SJSA1 (cell line): ENCODE measurements around the gene NR1I2. TPM values are rescaled to one million over a fixed set of nuclear protein-coding genes. Genes with fewer than 3 reads are reported as not detected.

Experiments
- DNase-seq, 2 experiments: peaks; one replicate each; pipeline ENCODE4 v3.0.0-alpha.2; 2015 to 2020; ENCODE audit warnings: low spot score in 2 of 2, low read depth in 1 of 2
- H3K27ac ChIP-seq: fragments of 250-450 bp; sonication (Bioruptor Pico); 2 replicates; pipeline ENCODE4 v1.5.1; 2020; ENCODE audit warnings: mild to moderate bottlenecking, moderate library complexity
- H3K27me3 ChIP-seq: fragments of 250-450 bp; sonication (Bioruptor Pico); replicated peaks from 2 replicates; pipeline ENCODE4 v1.5.1; 2020; ENCODE audit warnings: mild to moderate bottlenecking, moderate library complexity
- H3K36me3 ChIP-seq: fragments of 250-450 bp; sonication (Bioruptor Pico); 2 replicates; pipeline ENCODE4 v1.5.1; 2020; ENCODE audit warnings: mild to moderate bottlenecking
- H3K4me1 ChIP-seq: fragments of 250-450 bp; sonication (Bioruptor Pico); replicated peaks from 2 replicates; pipeline ENCODE4 v1.6.1; 2021; ENCODE audit warnings: mild to moderate bottlenecking
- H3K4me3 ChIP-seq: fragments of 250-450 bp; sonication (Bioruptor Pico); 2 replicates; pipeline ENCODE4 v1.5.1; 2020; ENCODE audit warnings: mild to moderate bottlenecking
- H3K9me3 ChIP-seq: fragments of 250-450 bp; sonication (Bioruptor Pico); replicated peaks from 2 replicates; pipeline ENCODE4 v1.5.1; 2020; ENCODE audit warnings: mild to moderate bottlenecking
- total RNA-seq: library from RNA; depleted of rRNA; stranded (reverse); fragments of >200 nt; shearing (Covaris generic); gene quantifications from 2 replicates; pipeline ENCODE4 v1.2.3, GENCODE V29; 2014

NR1I2 gene
- total RNA-seq, 1 experiment from 2014 or later: 0.08 TPM

DNA sequence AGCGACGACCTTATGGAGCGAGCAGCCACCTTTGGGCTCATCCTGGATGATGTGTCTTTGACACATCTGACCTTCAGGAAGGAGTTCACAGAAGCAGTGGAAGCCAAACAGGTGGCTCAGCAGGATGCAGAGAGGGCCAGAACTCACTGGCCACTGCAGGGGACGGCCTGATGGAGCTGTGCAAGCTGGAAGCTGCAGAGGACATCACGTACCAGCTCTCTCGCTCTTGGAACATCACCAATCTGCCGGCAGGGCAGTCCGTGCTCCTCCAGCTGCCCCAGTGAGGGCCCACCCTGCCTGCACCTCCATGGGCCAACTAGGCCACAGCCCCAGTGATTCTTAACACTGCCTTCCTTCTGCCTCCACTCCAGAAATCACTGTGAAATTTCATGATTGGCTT lies 10.4 kb downstream of the NR1I2 start:
- Histone ChIP-seq H3K4me3 (no peak overlapping the region), H3K9me3 (no peaks in the 10 kb centered on the region), H3K4me1 (peaks cover 19% of the 10 kb centered on the region), H3K27me3 (no peaks in the 10 kb centered on the region), H3K36me3 (no peaks in the 10 kb centered on the region), H3K27ac (no peak overlapping the region)
- DNase-seq: no peak

DNA sequence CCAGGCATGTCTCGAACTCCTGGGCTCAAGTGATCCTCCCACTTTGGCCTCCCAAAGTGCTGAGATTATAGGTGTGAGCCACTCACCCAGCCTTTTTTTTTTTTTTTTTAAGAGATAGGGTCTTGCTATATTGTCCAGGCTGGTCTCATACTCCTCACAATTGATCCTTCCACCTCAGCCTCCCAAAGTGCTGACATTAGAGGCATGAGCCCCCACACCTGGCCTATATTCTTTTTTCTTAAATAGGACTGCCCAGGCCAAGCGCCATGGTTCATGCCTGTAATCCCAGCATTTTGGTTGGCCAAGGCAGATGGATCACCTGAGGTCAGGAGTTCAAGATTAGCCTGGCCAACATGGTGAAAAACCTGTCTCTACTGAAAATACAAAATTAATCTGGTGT lies 12.5 kb downstream of the NR1I2 start:
- H3K4me1 ChIP-seq: peaks cover 19% of the 10 kb centered on the region
- no peak for DNase-seq
- no peaks in the 10 kb centered on the region for H3K9me3 ChIP-seq
- no peak overlapping the region for H3K27ac ChIP-seq
- H3K27me3 ChIP-seq: no peaks in the 10 kb centered on the region
- no peak overlapping the region for H3K4me3 ChIP-seq
- no peaks in the 10 kb centered on the region for H3K36me3 ChIP-seq

DNA sequence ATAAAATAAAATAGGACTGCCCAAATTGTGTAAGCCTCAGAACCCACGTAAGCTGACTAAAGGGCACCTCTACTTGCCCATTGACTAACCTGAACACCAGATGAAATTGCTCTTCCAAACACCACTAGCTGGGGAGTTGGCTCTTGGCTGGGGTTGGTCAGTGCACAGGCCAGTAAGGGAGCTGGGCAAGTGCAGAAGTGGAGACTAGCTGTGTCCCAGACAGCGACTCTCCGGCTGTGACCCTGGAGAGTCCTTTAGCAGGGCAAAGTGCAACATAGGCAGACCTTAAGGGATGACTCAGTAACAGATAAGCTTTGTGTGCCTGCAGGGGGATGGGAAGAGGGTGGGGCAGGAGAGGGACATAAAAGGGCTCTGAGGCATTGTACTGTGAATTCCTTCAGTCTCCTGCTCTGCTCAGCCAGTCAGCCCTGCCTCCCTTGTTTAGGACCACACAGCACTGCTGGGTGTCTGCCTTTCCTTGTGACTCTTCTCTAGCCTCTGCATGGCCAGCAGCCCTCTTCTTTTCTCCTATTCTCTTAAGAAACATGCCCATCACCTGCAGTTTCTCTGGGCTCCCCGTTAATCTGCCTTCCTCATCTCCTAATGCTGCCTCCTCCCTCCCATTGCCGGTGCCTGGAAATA lies 13.2 kb downstream of the NR1I2 start:
- Histone ChIP-seq H3K27ac (no peak overlapping the region), H3K36me3 (no peaks in the 10 kb centered on the region), H3K27me3 (no peaks in the 10 kb centered on the region), H3K4me3 (no peak overlapping the region), H3K4me1 (peaks cover 19% of the 10 kb centered on the region), H3K9me3 (no peaks in the 10 kb centered on the region)
- peak; percentile 64 to 78 for DNase-seq

DNA sequence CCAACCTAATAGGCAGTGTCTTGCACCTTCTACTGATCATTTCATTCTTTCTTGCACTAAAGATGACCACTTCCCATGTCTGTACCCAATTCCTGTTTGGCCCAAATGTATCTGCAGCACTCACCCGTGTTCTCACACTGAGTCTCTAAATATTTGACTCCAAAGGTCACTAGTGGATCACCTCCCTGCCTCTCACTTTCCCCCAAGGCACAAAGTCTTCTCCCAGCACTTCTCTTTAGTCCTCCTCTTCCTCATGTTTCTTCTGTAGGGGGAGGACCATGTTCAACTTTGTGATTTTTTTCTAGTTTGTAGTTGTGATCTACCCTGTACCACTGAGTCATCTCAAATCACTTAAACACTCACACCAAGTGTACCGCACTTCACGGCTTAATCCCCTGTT lies 13.9 kb downstream of the NR1I2 start:
- DNase-seq: no peak
- H3K27ac ChIP-seq: no peak overlapping the region
- H3K36me3 ChIP-seq: no peaks in the 10 kb centered on the region
- no peak overlapping the region for H3K4me3 ChIP-seq
- peaks cover 19% of the 10 kb centered on the region for H3K4me1 ChIP-seq
- no peaks in the 10 kb centered on the region for H3K27me3 ChIP-seq
- H3K9me3 ChIP-seq: no peaks in the 10 kb centered on the region

DNA sequence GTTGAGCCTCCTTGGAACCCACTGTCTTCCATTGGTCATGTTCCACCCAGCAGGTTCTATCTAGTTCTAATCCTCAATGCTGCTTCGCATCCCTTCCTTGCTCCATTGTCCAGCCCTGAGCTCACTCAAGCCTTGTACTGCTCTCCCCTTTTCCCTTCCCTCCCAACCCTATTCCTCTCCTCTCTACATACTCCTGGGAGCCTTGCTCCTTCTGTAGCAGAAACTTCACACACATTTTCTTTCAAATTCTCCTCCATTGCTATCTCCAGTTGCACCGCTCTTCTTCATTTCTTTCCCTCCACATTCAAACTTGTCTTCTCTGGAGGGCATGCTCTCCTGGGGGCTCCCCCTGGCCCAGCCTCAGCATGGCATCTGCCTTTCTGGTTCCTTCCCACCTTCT lies 14.5 kb downstream of the NR1I2 start:
- Histone ChIP-seq H3K36me3 (no peaks in the 10 kb centered on the region), H3K27me3 (no peaks in the 10 kb centered on the region), H3K4me3 (no peak overlapping the region), H3K9me3 (no peaks in the 10 kb centered on the region), H3K4me1 (peaks cover 19% of the 10 kb centered on the region), H3K27ac (no peak overlapping the region)
- no peak for DNase-seq

DNA sequence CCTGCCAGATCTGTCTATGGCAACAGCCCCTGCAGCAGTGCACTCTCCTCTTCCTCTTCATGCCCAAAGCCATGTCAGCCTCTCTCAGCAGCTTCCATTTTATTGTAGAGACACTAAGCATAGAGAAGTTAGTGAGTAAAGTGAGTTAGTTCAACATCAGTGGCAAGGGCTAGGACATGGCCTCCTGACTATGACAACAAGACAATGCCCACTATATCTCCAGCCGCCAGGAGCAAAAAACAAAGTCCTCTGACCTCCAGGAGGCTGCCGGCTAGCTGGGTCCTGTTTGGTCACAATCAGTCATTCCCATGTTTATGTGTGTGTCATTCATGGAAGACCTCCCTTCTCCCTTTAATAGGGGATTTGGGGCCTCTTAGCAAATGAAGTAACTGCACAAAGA lies 14.9 kb downstream of the NR1I2 start:
- Histone ChIP-seq H3K36me3 (no peaks in the 10 kb centered on the region), H3K9me3 (no peaks in the 10 kb centered on the region), H3K4me3 (no peak overlapping the region), H3K4me1 (peaks cover 19% of the 10 kb centered on the region), H3K27ac (no peak overlapping the region), H3K27me3 (no peaks in the 10 kb centered on the region)
- no peak for DNase-seq

DNA sequence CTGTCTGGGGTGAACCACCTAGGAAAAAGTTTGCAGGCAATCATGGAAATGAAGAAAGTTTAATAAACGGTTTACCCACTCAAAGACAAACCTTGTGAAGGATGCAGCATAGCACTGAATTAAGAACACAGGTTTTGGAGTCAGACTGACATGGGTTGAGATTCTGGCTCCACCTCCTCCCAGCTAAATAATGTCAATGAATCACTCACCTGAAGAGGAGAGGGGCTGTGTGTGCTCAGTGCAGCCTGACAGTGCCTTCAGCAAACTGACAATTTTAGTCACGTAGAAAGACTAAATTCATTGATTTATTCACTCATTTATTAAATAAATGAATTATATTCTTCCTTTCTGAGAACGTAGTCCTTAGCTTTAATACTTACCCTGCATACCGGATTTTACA lies 18.9 kb downstream of the NR1I2 start:
- Histone ChIP-seq H3K36me3 (no peaks in the 10 kb centered on the region), H3K27me3 (no peaks in the 10 kb centered on the region), H3K9me3 (no peaks in the 10 kb centered on the region), H3K4me1 (peaks cover 6% of the 10 kb centered on the region), H3K4me3 (no peak overlapping the region), H3K27ac (no peak overlapping the region)
- DNase-seq: no peak

DNA sequence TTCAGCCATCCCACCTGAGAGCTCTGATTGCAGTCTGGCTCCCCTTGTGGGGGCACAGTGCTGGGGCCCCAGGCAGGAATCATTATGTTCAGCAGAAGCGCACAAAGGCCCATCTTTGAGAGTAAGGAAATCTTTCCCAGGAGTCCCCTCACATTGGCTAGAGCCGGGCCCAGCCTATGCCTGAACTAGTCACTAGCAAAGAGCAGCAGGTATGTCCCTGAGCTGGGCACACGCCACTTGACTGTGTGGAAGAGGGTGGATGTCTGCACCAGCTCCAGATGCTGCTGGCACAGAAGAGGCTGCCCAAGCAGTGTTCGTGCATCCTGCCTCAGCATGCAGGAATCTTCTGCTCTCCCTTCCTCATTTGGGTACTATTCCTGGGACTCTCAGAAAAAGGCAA lies 26.3 kb downstream of the NR1I2 start:
- DNase-seq: no peak
- H3K4me1 ChIP-seq: peaks cover 5% of the 10 kb centered on the region
- H3K36me3 ChIP-seq: no peaks in the 10 kb centered on the region
- H3K9me3 ChIP-seq: no peaks in the 10 kb centered on the region
- no peak overlapping the region for H3K27ac ChIP-seq
- no peaks in the 10 kb centered on the region for H3K27me3 ChIP-seq
- no peak overlapping the region for H3K4me3 ChIP-seq

DNA sequence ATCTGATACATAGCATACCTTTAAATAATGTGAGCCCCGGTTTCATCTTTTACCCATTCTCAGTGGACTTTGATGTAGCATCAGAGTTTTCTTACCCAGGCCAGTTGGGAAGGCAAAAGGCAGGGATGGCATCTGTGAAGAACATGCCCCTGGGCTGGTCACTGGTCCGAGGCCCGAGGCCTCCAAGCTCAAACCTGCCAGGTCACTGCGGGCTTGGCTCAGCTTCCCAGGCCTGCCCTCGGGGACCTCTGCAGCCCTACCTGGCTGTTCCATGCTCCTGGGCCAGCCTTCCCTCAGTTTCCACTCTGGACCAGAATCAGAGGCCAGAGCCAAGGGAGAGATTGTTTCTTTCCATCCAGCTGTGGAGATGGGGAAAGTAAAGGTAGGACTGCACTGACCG lies 26.9 kb downstream of the NR1I2 start:
- Histone ChIP-seq H3K27me3 (no peaks in the 10 kb centered on the region), H3K27ac (no peak overlapping the region), H3K4me1 (peaks cover 5% of the 10 kb centered on the region), H3K4me3 (no peak overlapping the region), H3K36me3 (no peaks in the 10 kb centered on the region), H3K9me3 (no peaks in the 10 kb centered on the region)
- no peak for DNase-seq

DNA sequence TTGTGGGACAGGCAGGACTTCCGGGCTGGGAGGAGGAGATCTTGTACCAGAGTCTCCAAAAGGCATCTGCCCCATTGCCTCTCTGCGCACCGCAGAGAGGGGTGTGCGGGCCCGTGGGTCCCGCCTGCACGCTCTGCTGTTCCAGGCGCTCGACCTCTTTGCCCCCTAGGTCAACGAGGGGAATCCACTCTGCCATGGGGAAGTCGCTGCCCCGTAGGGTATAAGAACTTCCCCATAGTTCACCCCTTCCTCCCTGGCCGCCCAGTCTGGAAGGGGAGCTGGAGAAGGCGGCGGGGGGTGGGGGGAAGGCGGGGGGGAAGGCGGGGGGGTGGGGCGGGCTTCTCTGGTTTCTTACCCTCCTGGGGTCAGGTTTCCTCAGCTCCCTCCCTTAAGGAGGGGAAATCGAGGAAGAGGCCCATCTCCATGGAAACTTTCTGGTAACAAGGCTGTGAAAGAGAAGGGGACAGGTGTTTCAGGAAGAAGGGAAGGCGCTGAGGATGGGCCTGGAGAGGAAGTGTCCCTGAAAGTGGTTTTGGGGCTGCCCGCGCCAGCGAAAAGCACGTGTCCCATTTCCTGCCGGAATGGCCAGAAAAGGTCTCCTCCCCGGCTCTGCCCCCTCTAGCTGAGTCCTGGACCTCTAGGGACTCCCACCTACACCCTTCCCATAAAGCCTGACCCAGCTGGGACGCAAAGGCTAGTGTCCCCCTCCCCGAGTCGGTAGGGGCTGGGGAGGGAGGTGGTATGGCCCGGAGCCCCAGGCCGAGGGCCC lies 27.5 kb downstream of the NR1I2 start:
- H3K4me3 ChIP-seq: no peak overlapping the region
- H3K4me1 ChIP-seq: peaks cover 5% of the 10 kb centered on the region
- H3K9me3 ChIP-seq: no peaks in the 10 kb centered on the region
- no peak overlapping the region for H3K27ac ChIP-seq
- DNase-seq: no peak
- no peaks in the 10 kb centered on the region for H3K36me3 ChIP-seq
- no peaks in the 10 kb centered on the region for H3K27me3 ChIP-seq

DNA sequence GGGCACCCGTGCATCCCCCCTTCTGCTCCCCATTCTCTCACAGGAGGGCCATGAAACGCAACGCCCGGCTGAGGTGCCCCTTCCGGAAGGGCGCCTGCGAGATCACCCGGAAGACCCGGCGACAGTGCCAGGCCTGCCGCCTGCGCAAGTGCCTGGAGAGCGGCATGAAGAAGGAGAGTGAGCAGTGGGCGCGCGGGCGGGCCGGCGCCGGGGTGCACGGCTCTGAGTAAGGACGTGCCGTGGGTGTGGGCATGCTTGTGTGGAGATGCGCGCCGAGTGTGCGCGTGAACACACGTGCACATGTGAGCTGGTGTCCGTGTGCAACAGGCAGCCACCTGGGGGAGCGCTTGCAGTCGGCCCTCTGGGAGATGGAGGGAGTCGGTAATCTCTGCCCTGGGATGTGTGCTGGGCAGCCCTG lies 28.1 kb downstream of the NR1I2 start:
- H3K9me3 ChIP-seq: no peaks in the 10 kb centered on the region
- H3K4me3 ChIP-seq: 0 out of 2 replicates have a peak overlapping the region, but pooled peaks have one; percentile 11
- no peaks in the 10 kb centered on the region for H3K36me3 ChIP-seq
- H3K27me3 ChIP-seq: no peaks in the 10 kb centered on the region
- H3K4me1 ChIP-seq: peaks cover 5% of the 10 kb centered on the region
- H3K27ac ChIP-seq: no peak overlapping the region
- no peak for DNase-seq

DNA sequence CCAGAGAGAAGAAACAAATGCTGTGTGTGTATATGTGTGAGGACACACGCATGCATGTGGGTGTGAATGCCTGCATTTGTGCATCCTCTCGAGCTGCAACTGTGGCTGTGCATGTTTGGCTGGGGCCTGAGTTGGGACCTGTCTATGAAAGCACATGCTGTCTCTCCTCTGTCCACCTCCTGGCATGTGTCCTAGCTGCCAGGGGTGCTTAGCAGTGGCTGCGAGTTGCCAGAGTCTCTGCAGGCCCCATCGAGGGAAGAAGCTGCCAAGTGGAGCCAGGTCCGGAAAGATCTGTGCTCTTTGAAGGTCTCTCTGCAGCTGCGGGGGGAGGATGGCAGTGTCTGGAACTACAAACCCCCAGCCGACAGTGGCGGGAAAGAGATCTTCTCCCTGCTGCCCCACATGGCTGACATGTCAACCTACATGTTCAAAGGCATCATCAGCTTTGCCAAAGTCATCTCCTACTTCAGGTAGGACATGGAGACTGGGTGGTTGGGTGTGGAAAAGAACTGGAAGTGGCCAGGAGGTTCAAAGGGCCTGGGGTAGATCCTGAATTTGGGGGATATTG lies 30.7 kb downstream of the NR1I2 start:
- no peaks in the 10 kb centered on the region for H3K27me3 ChIP-seq
- H3K4me1 ChIP-seq: peaks cover 5% of the 10 kb centered on the region
- H3K9me3 ChIP-seq: no peaks in the 10 kb centered on the region
- no peak for DNase-seq
- H3K36me3 ChIP-seq: no peaks in the 10 kb centered on the region
- no peak overlapping the region for H3K4me3 ChIP-seq
- H3K27ac ChIP-seq: no peak overlapping the region

DNA sequence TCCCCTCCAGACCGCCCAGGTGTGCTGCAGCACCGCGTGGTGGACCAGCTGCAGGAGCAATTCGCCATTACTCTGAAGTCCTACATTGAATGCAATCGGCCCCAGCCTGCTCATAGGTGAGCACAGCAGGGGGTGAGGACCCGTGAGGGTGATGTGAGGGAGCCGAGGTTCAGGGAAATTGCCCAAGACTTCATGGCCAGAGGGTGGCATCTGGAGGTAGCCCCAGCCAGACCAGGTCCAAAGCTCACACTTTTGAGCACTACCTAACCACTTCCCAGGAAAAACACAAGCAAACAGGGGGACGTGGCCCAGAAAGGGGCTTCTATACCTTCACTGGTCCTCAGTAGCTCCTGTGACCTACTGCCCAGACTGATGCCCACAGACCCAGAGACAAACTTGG lies 33.8 kb downstream of the NR1I2 start:
- Histone ChIP-seq H3K27me3 (no peaks in the 10 kb centered on the region), H3K36me3 (no peaks in the 10 kb centered on the region), H3K4me1 (no peaks in the 10 kb centered on the region), H3K27ac (no peak overlapping the region), H3K4me3 (no peak overlapping the region), H3K9me3 (no peaks in the 10 kb centered on the region)
- DNase-seq: no peak

DNA sequence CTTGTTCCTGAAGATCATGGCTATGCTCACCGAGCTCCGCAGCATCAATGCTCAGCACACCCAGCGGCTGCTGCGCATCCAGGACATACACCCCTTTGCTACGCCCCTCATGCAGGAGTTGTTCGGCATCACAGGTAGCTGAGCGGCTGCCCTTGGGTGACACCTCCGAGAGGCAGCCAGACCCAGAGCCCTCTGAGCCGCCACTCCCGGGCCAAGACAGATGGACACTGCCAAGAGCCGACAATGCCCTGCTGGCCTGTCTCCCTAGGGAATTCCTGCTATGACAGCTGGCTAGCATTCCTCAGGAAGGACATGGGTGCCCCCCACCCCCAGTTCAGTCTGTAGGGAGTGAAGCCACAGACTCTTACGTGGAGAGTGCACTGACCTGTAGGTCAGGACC lies 35.2 kb downstream of the NR1I2 start:
- H3K4me3 ChIP-seq: no peak overlapping the region
- H3K27ac ChIP-seq: no peak overlapping the region
- H3K36me3 ChIP-seq: no peaks in the 10 kb centered on the region
- H3K27me3 ChIP-seq: no peaks in the 10 kb centered on the region
- no peaks in the 10 kb centered on the region for H3K4me1 ChIP-seq
- H3K9me3 ChIP-seq: no peaks in the 10 kb centered on the region
- DNase-seq: no peak
